CD14-positive monocyte (primary cell): ENCODE measurements around the gene C2CD5. TPM values are rescaled to one million over a fixed set of nuclear protein-coding genes. Genes with fewer than 3 reads are reported as not detected.

Experiments
- DNase-seq, 3 donors: peaks; one replicate each; pipeline ENCODE4 v3.0.0-alpha.2; 2011 to 2022
- H2AFZ ChIP-seq: 2 replicates; pipeline ENCODE4 v1.6.0; 2012; ENCODE audit warnings: mild to moderate bottlenecking, low read depth, low read length, inconsistent platforms; ENCODE audit not compliant: insufficient read depth, poor library complexity, severe bottlenecking
- H3K27ac ChIP-seq, 2 donors: 1 replicate in 1 of 2; 2 replicates in 1 of 2; pipeline ENCODE4 v1.5.1; 2012 to 2013; ENCODE audit warnings: low read length in 2 of 2, control low read depth in 1 of 2, inconsistent platforms in 1 of 2, low read depth in 1 of 2, mild to moderate bottlenecking in 1 of 2
- H3K27me3 ChIP-seq, 2 donors: one replicate each; pipeline versions ENCODE4 v1.6.0 to v1.6.1; 2011 to 2013; ENCODE audit warnings: low read length in 2 of 2; ENCODE audit not compliant: control insufficient read depth in 2 of 2, insufficient read depth in 2 of 2
- H3K36me3 ChIP-seq, 2 donors: replicated peaks in 1 of 2; 1 replicate in 1 of 2; 2 replicates in 1 of 2; pipeline versions ENCODE4 v1.5.1 to v1.6.1; 2012 to 2013; ENCODE audit warnings: low read length in 2 of 2, control low read depth in 1 of 2, inconsistent platforms in 1 of 2, mild to moderate bottlenecking in 1 of 2; ENCODE audit not compliant: insufficient read depth in 2 of 2, control insufficient read depth in 1 of 2
- H3K4me1 ChIP-seq, 2 donors: 1 replicate in 1 of 2; 2 replicates in 1 of 2; pipeline versions ENCODE4 v1.5.1 to v1.6.1; 2012 to 2013; ENCODE audit warnings: low read length in 2 of 2, control low read depth in 1 of 2, inconsistent platforms in 1 of 2, mild to moderate bottlenecking in 1 of 2, moderate library complexity in 1 of 2; ENCODE audit not compliant: insufficient read depth in 2 of 2, control insufficient read depth in 1 of 2
- H3K4me2 ChIP-seq: replicated peaks from 2 replicates; pipeline ENCODE3; 2012; ENCODE audit warnings: low read length, moderate library complexity, mild to moderate bottlenecking; ENCODE audit not compliant: poor library complexity, severe bottlenecking; ENCODE audit errors: extremely low read depth
- H3K4me3 ChIP-seq, 3 experiments: fragments of 200-600 bp in 1 of 3; sonication (generic) in 1 of 3; replicated peaks in 1 of 3; 1 replicate in 2 of 3; 2 replicates in 1 of 3; pipeline ENCODE4 v1.5.1; 2011 to 2013; ENCODE audit warnings: low read length in 3 of 3, mild to moderate bottlenecking in 3 of 3, control low read depth in 2 of 3, low read depth in 2 of 3, inconsistent platforms in 1 of 3, moderate library complexity in 1 of 3
- H3K79me2 ChIP-seq: 2 replicates; pipeline ENCODE4 v1.6.0; 2012; ENCODE audit warnings: mild to moderate bottlenecking, control low read depth, inconsistent platforms, low read length, moderate library complexity; ENCODE audit not compliant: insufficient read depth
- H3K9ac ChIP-seq: 2 replicates; pipeline ENCODE4 v1.6.0; 2017; ENCODE audit warnings: low read length, mild to moderate bottlenecking; ENCODE audit not compliant: insufficient read depth, poor library complexity, severe bottlenecking
- H3K9me3 ChIP-seq, 2 donors: replicated peaks in 1 of 2; 1 replicate in 1 of 2; 2 replicates in 1 of 2; pipeline versions ENCODE4 v1.5.1 to v1.6.1; 2012 to 2013; ENCODE audit warnings: low read length in 2 of 2, control low read depth in 1 of 2; ENCODE audit not compliant: control insufficient read depth in 1 of 2, insufficient read depth in 1 of 2
- H4K20me1 ChIP-seq: 2 replicates; pipeline ENCODE4 v1.6.0; 2012; ENCODE audit warnings: mild to moderate bottlenecking, low read length, control low read depth, moderate library complexity; ENCODE audit not compliant: insufficient read depth
- H3K27ac Mint-ChIP-seq, 7 donors: one replicate each; pipeline ENCODE4 v1.8.0; 2020; ENCODE audit warnings: mild to moderate bottlenecking in 7 of 7, mixed read lengths in 7 of 7, moderate library complexity in 6 of 7, inconsistent platforms in 2 of 7
- H3K27me3 Mint-ChIP-seq, 3 donors: one replicate each; pipeline ENCODE4 v1.8.0; 2021 to 2022; ENCODE audit warnings: low read depth in 3 of 3, mild to moderate bottlenecking in 3 of 3, mixed read lengths in 3 of 3, moderate library complexity in 3 of 3, inconsistent platforms in 1 of 3
- H3K36me3 Mint-ChIP-seq, 2 donors: one replicate each; pipeline ENCODE4 v1.8.0; 2020; ENCODE audit warnings: mixed read lengths in 2 of 2, inconsistent platforms in 1 of 2, mild to moderate bottlenecking in 1 of 2
- H3K4me1 Mint-ChIP-seq: one replicate; pipeline ENCODE4 v1.8.0; 2020; ENCODE audit warnings: mild to moderate bottlenecking, mixed read lengths
- H3K4me3 Mint-ChIP-seq, 2 donors: one replicate each; pipeline ENCODE4 v1.8.0; 2020; ENCODE audit warnings: mild to moderate bottlenecking in 2 of 2, mixed read lengths in 2 of 2, moderate library complexity in 1 of 2
- H3K9me3 Mint-ChIP-seq, 7 donors: one replicate each; pipeline ENCODE4 v1.8.0; 2020 to 2022; ENCODE audit warnings: mixed read lengths in 7 of 7, mild to moderate bottlenecking in 6 of 7, moderate library complexity in 6 of 7, inconsistent platforms in 2 of 7
- WGBS: methylation state at CpG from one replicate; pipeline ENCODE4 v1.1.5; 2013; ENCODE audit warnings: missing lambda C conversion rate; ENCODE audit not compliant: insufficient coverage; 5-methylcytosine and 5-hydroxymethylcytosine counted together
- intact Hi-C, 2 donors: fragments of 100-400 bp; cut with micrococcal nuclease; formaldehyde crosslinking; loops; one replicate each; pipeline versions ENCODE4 v1.15.0 to v1.15.1; 2023
- polyA plus RNA-seq, 3 donors: library from polyadenylated mRNA; depleted of rRNA in 1 of 3; unstranded in 2 of 3; stranded (reverse) in 1 of 3; fragments of 300-500 nt in 2 of 3; fragments of >200 nt in 1 of 3; fragmentation: Illumina TruSeq in 2 of 3; gene quantifications; 1 replicate in 2 of 3; 2 replicates in 1 of 3; pipeline ENCODE4 v1.2.3, GENCODE V29; 2012 to 2021
- TF ChIP-seq, protein P1 (sequence below): fragments of 200-600 bp; IDR thresholded peaks from one replicate; pipeline ENCODE4 v1.8.0; 2022; ENCODE audit warnings: antibody characterized with exemption, mild to moderate bottlenecking

Gene C2CD5
- polyA plus RNA-seq, 3 donors: 13.0 to 22.8 (median 13.6) TPM

DNA sequence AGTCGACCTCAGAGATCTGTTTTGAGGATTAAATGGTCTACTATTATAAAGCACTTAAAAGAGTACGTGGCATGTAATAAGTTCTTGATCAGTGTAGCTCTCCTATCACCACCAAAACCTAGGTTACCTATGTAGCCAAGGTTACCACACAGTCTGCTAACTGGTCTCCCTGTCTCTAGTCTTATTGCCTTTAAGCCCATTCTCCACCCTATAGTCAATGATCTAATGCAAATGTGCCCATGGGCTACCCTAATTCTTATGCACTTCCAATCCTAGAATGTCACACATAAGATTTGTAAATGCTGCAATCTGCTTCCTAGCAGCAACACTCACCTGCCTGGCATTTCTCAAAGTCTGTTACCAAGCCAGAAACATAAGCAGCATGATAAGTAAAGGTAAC lies 44.9 kb downstream of the C2CD5 start:
- TF ChIP-seq, protein P1, sequence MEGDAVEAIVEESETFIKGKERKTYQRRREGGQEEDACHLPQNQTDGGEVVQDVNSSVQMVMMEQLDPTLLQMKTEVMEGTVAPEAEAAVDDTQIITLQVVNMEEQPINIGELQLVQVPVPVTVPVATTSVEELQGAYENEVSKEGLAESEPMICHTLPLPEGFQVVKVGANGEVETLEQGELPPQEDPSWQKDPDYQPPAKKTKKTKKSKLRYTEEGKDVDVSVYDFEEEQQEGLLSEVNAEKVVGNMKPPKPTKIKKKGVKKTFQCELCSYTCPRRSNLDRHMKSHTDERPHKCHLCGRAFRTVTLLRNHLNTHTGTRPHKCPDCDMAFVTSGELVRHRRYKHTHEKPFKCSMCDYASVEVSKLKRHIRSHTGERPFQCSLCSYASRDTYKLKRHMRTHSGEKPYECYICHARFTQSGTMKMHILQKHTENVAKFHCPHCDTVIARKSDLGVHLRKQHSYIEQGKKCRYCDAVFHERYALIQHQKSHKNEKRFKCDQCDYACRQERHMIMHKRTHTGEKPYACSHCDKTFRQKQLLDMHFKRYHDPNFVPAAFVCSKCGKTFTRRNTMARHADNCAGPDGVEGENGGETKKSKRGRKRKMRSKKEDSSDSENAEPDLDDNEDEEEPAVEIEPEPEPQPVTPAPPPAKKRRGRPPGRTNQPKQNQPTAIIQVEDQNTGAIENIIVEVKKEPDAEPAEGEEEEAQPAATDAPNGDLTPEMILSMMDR: no peak
- no peak for DNase-seq
- intact Hi-C loops: no loop called here
- Histone ChIP-seq H3K4me1 (no peaks in the 10 kb centered on the region), H3K9ac (no peak overlapping the region), H3K4me2 (no peak overlapping the region), H3K4me3 (no peak overlapping the region), H3K27ac (no peak overlapping the region), H4K20me1 (peaks cover 4% of the 10 kb centered on the region), H3K79me2 (no peaks in the 10 kb centered on the region), H2AFZ (no peak overlapping the region), H3K36me3 (peaks cover 36 to 80% of the 10 kb centered on the region in 2 donors), H3K27me3 (no peaks in the 10 kb centered on the region), H3K9me3 (no peaks in the 10 kb centered on the region)
- Mint-ChIP-seq H3K4me3 (no peak overlapping the region), H3K27me3 (no peaks in the 10 kb centered on the region), H3K36me3 (peaks cover 43 to 58% of the 10 kb centered on the region in 2 donors), H3K9me3 (no peaks in the 10 kb centered on the region), H3K4me1 (no peaks in the 10 kb centered on the region), H3K27ac (no peak overlapping the region)
- no CpG with 5 or more reads among the region's 2 CpGs for WGBS

DNA sequence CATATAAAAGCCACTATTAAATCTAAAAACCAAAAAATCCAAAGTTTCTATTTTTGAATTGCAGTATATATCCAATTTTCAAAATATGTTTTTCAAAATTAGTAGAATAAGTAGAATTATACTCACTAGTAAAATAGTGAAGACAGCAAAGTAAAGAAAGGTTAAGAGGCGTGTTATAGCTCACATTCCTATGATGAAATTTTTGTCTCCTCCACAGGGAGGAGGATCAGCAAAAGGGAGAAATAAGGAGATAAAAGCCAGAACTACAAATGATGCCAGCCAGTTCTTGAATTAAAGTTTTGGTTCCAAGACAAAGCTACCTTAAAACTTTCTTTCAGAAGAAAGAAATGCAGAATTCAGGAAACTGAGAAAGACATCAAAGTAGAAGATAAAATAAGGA lies 50.0 kb downstream of the C2CD5 start:
- H3K9me3 ChIP-seq: no peaks in the 10 kb centered on the region
- no peak overlapping the region for H2AFZ ChIP-seq
- H3K27ac ChIP-seq: no peak overlapping the region
- TF ChIP-seq, protein P1: no peak
- H3K4me2 ChIP-seq: no peak overlapping the region
- H3K27ac Mint-ChIP-seq: no peak overlapping the region
- no peaks in the 10 kb centered on the region for H3K4me1 ChIP-seq
- H3K36me3 ChIP-seq: peaks cover 56 to 86% of the 10 kb centered on the region in 2 donors
- H3K4me3 Mint-ChIP-seq: no peak overlapping the region
- WGBS: no CpG with 5 or more reads among the region's 1 CpG
- peaks cover 0 to 1% (median 0%) of the 10 kb centered on the region in 3 donors for H3K27me3 Mint-ChIP-seq
- DNase-seq: no peak
- no peaks in the 10 kb centered on the region for H3K79me2 ChIP-seq
- no peak overlapping the region for H3K9ac ChIP-seq
- H4K20me1 ChIP-seq: peaks cover 4% of the 10 kb centered on the region
- intact Hi-C loops: no loop called here
- no peaks in the 10 kb centered on the region for H3K4me1 Mint-ChIP-seq
- H3K9me3 Mint-ChIP-seq: no peaks in the 10 kb centered on the region
- H3K27me3 ChIP-seq: no peaks in the 10 kb centered on the region
- H3K4me3 ChIP-seq: no peak overlapping the region
- peaks cover 46 to 60% of the 10 kb centered on the region in 2 donors for H3K36me3 Mint-ChIP-seq
